ENCODE results near the gene LTV1. TPM values are rescaled to one million over a fixed set of nuclear protein-coding genes. Genes with fewer than 3 reads are reported as not detected.

Gene LTV1
- total RNA-seq, 4 donors from 2014 or later = 13.4 to 34.1 (median 14.0) TPM

- no peak for TF ChIP-seq CTCF (IDR thresholded peaks at IDR 0.05; ENCODE audit: low read depth)
Measured at GRCh38 chr6:143810745-143811144, 32.4 kb upstream of the LTV1 start.

- no peak for TF ChIP-seq CTCF (IDR thresholded peaks at IDR 0.05; ENCODE audit: low read depth)
Measured at GRCh38 chr6:143811501-143812157, 31.5 kb upstream of the LTV1 start.

- no peak for TF ChIP-seq CTCF (IDR thresholded peaks at IDR 0.05; ENCODE audit: low read depth)
Measured at GRCh38 chr6:143817621-143818020, 25.5 kb upstream of the LTV1 start.

- no peak for TF ChIP-seq CTCF (IDR thresholded peaks at IDR 0.05; ENCODE audit: low read depth)
Measured at GRCh38 chr6:143821359-143821758, 21.8 kb upstream of the LTV1 start.

GRCh38 chr6:143822584-143823024, 20.5 kb upstream of the LTV1 start:
- no peak for TF ChIP-seq CTCF (IDR thresholded peaks at IDR 0.05; ENCODE audit: low read depth)

- TF ChIP-seq CTCF (IDR thresholded peaks at IDR 0.05; ENCODE audit: low read depth) = no peak
Measured at GRCh38 chr6:143823548-143823947, 19.6 kb upstream of the LTV1 start.

- TF ChIP-seq CTCF (IDR thresholded peaks at IDR 0.05; ENCODE audit: low read depth) = no peak
Measured at GRCh38 chr6:143828572-143828971, 14.6 kb upstream of the LTV1 start.

Data from subcutaneous adipose tissue (tissue), 4 donors.